ENCODE results near the gene CASKIN1. TPM values are rescaled to one million over a fixed set of nuclear protein-coding genes. Genes with fewer than 3 reads are reported as not detected.

The CASKIN1 gene
- polyA plus RNA-seq, 2 of the 4 experiments (the other 2 are of a cell fraction) = 0.27 to 0.87 TPM

DNA sequence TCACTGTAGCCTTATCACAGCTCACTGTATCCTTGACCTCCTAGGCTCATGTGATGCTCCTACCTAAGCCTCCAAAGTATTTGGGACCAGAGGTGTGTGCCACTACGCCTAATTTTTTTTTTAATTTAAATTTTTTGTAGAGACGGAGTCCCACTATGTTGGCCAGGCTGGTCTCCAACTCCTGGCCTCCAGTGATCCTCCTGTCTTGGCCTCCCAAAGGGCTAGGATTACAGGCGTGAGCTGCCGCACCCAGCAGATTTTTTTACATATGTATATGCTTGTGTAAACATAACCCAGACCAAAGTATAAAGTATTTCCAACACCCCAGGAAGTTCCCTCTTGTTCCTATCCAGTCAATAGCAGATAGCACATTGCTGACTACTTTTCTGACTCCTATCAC, 19.9 kb upstream of the CASKIN1 start (continued):
- TF ChIP-seq, protein P1, sequence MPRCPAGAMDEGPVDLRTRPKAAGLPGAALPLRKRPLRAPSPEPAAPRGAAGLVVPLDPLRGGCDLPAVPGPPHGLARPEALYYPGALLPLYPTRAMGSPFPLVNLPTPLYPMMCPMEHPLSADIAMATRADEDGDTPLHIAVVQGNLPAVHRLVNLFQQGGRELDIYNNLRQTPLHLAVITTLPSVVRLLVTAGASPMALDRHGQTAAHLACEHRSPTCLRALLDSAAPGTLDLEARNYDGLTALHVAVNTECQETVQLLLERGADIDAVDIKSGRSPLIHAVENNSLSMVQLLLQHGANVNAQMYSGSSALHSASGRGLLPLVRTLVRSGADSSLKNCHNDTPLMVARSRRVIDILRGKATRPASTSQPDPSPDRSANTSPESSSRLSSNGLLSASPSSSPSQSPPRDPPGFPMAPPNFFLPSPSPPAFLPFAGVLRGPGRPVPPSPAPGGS (IDR thresholded peaks at IDR 0.05) = no peak

DNA sequence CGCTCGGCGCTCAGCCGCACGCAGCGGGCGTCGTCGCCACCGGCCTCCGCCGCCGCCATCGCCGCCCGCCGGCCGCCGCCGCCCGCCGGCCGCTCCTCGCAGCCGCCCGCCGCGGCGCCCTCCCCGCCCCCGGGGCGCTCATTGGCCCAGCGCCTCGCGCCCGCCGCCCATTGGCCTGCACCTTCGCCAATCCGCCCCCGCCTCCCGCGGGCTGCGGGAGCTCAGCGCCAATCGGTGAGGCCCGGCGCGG, 18.2 kb upstream of the CASKIN1 start, which contains the start of gene PGP:
Gene PGP, minus strand, starts transcription at position 122 of the 250 bp plus-strand sequence. Its CDS starts 63 bp downstream, at position 59.
- ATAC-seq (peak; percentile 77 to 86), DNase-seq (ENCODE audit: low read depth in 1 of 2, low spot score in 1 of 2) (no peak), FAIRE-seq (no peak)
- ChIA-PET CTCF (interaction anchor here (1.0 kb wide), 2 partner anchors 9 to 10 kb away, joined by 3 read pairs; partner anchors contain the start of gene MLST8), POLR2A (interaction anchor here (1.0 to 3.1 kb wide), 10 partner anchors 9 to 468 kb away, joined by 3 to 31 read pairs (median 4); partner anchors contain the start of genes ECI1, KCTD5, MLST8 and TRAF7)
- peak within 1 kb of the TSS; percentile 98 for H3K4me3 ChIP-seq
- peak within 1 kb of the TSS; percentile 95 to 98 for H3K27ac ChIP-seq
- peaks cover 30% of the 10 kb centered on the region for H3K4me1 ChIP-seq
- H3K9me3 ChIP-seq = no peaks in the 10 kb centered on the region
- no CpG with 5 or more reads among the region's 48 CpGs for WGBS (ENCODE audit: missing lambda C conversion rate)
- peak within 1 kb of the TSS; percentile 100 for H3K4me2 ChIP-seq
- TF ChIP-seq CHD2 (IDR thresholded peaks at IDR 0.05; ENCODE audit: low read length, partially characterized antibody) = peak; percentile 50
- TF ChIP-seq NPAS2 (CRISPR knock-in tag; IDR thresholded peaks at IDR 0.05; ENCODE audit: borderline replicate concordance) = peak; percentile 96
- peak; percentile 99 for TF ChIP-seq EHF (CRISPR knock-in tag; IDR thresholded peaks at IDR 0.05)
- TF ChIP-seq, protein P2, sequence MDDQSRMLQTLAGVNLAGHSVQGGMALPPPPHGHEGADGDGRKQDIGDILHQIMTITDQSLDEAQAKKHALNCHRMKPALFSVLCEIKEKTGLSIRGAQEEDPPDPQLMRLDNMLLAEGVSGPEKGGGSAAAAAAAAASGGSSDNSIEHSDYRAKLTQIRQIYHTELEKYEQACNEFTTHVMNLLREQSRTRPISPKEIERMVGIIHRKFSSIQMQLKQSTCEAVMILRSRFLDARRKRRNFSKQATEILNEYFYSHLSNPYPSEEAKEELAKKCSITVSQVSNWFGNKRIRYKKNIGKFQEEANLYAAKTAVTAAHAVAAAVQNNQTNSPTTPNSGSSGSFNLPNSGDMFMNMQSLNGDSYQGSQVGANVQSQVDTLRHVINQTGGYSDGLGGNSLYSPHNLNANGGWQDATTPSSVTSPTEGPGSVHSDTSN (IDR thresholded peaks at IDR 0.05) = peak; percentile 97; the same call in 1 of the 2 replicates
- no peak for TF ChIP-seq NR3C1 (IDR thresholded peaks at IDR 0.05)
- TF ChIP-seq PHF8 (IDR thresholded peaks at IDR 0.05; ENCODE audit: borderline replicate concordance, low read depth) = no peak
- 0 out of 2 replicates have a peak, but pooled peaks have one; percentile 34 for TF ChIP-seq MAZ (IDR thresholded peaks at IDR 0.05; ENCODE audit: borderline replicate concordance, low read depth, low read length)
- peak; percentile 69; the same call in 1 of the 2 replicates for TF ChIP-seq HOXA7 (CRISPR knock-in tag; IDR thresholded peaks at IDR 0.05)
- TF ChIP-seq, protein P1 (IDR thresholded peaks at IDR 0.05) = no peak
- TF ChIP-seq, protein P3, sequence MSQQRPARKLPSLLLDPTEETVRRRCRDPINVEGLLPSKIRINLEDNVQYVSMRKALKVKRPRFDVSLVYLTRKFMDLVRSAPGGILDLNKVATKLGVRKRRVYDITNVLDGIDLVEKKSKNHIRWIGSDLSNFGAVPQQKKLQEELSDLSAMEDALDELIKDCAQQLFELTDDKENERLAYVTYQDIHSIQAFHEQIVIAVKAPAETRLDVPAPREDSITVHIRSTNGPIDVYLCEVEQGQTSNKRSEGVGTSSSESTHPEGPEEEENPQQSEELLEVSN (IDR thresholded peaks at IDR 0.05; ENCODE audit: borderline replicate concordance, low read depth) = no peak
- TF ChIP-seq, protein P4, sequence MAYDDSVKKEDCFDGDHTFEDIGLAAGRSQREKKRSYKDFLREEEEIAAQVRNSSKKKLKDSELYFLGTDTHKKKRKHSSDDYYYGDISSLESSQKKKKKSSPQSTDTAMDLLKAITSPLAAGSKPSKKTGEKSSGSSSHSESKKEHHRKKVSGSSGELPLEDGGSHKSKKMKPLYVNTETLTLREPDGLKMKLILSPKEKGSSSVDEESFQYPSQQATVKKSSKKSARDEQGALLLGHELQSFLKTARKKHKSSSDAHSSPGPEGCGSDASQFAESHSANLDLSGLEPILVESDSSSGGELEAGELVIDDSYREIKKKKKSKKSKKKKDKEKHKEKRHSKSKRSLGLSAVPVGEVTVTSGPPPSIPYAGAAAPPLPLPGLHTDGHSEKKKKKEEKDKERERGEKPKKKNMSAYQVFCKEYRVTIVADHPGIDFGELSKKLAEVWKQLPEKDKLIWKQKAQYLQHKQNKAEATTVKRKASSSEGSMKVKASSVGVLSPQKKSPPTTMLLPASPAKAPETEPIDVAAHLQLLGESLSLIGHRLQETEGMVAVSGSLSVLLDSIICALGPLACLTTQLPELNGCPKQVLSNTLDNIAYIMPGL (CRISPR knock-in tag; IDR thresholded peaks at IDR 0.05; ENCODE audit: borderline replicate concordance) = 0 out of 2 replicates have a peak, but pooled peaks have one; percentile 56
- peak; percentile 94 for TF ChIP-seq ZSCAN20 (CRISPR knock-in tag; IDR thresholded peaks at IDR 0.05)
- TF ChIP-seq FOXS1 (CRISPR knock-in tag; IDR thresholded peaks at IDR 0.05) = peak; percentile 100
- TF ChIP-seq TP53 (CRISPR knock-in tag; IDR thresholded peaks at IDR 0.05) = peak; percentile 98
- TF ChIP-seq RNF2 (IDR thresholded peaks at IDR 0.05; ENCODE audit: borderline replicate concordance, low read depth) = no peak
- TF ChIP-seq HOXB5 (CRISPR knock-in tag; IDR thresholded peaks at IDR 0.05) = peak; percentile 100
- TF ChIP-seq, protein P5, sequence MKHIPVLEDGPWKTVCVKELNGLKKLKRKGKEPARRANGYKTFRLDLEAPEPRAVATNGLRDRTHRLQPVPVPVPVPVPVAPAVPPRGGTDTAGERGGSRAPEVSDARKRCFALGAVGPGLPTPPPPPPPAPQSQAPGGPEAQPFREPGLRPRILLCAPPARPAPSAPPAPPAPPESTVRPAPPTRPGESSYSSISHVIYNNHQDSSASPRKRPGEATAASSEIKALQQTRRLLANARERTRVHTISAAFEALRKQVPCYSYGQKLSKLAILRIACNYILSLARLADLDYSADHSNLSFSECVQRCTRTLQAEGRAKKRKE (CRISPR knock-in tag; IDR thresholded peaks at IDR 0.05; ENCODE audit: low read depth) = peak; percentile 100
- peak; percentile 86; the same call in 1 of the 2 replicates for TF ChIP-seq POLR2A (IDR thresholded peaks at IDR 0.05; ENCODE audit: low read length)
- peak; percentile 95 for TF ChIP-seq ZNF302 (CRISPR knock-in tag; IDR thresholded peaks at IDR 0.05)
- peak; percentile 37; the same call in 1 of the 2 replicates for TF ChIP-seq RARB (CRISPR knock-in tag; IDR thresholded peaks at IDR 0.05)
- peak; percentile 99 for TF ChIP-seq HOXB13 (CRISPR knock-in tag; IDR thresholded peaks at IDR 0.05; ENCODE audit: low read depth)
- TF ChIP-seq HEYL (CRISPR knock-in tag; IDR thresholded peaks at IDR 0.05) = peak; percentile 98
- TF ChIP-seq, protein P6, sequence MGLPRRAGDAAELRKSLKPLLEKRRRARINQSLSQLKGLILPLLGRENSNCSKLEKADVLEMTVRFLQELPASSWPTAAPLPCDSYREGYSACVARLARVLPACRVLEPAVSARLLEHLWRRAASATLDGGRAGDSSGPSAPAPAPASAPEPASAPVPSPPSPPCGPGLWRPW (IDR thresholded peaks at IDR 0.05) = no peak
